HepG2 (cell line): Measurements from ENCODE around the gene CAMSAP3. TPM values are rescaled to one million over a fixed set of nuclear protein-coding genes. Genes with fewer than 3 reads are reported as not detected.

ENCODE experiments used
- ADNP ChIP-seq: sonication (generic); formaldehyde crosslinking; IDR thresholded peaks from 2 replicates; pipeline ENCODE4 v1.4.0; 2020; ENCODE audit warnings: missing genetic modification reagents
- ASH2L ChIP-seq: fragments of 300-600, 200-600 bp; sonication (generic); IDR thresholded peaks from 2 replicates; pipeline ENCODE4 v1.7.0; 2017; ENCODE audit warnings: low read depth, mild to moderate bottlenecking, moderate library complexity, mixed read lengths, low read length; ENCODE audit not compliant: insufficient read length
- CREB1 ChIP-seq, 2 experiments: fragments of 450-650 bp in 1 of 2; IDR thresholded peaks; 2 replicates each; pipeline ENCODE4 v1.6.1; 2016 to 2017; ENCODE audit warnings: control low read depth in 1 of 2, mild to moderate bottlenecking in 1 of 2, missing compliant biosample characterization in 1 of 2, missing genetic modification characterization in 1 of 2
- HMG20B ChIP-seq: conservative IDR thresholded peaks from 2 replicates; pipeline ENCODE4 v1.6.1; 2016; ENCODE audit warnings: missing genetic modification reagents, missing compliant biosample characterization
- KLF6 ChIP-seq: IDR thresholded peaks from 2 replicates; pipeline ENCODE4 v1.8.0; 2016; ENCODE audit warnings: missing biosample characterization, missing genetic modification reagents
- MTF2 ChIP-seq: sonication (generic); formaldehyde crosslinking; IDR thresholded peaks from 2 replicates; pipeline ENCODE4 v1.5.0; 2020; ENCODE audit warnings: missing genetic modification reagents, borderline replicate concordance
- NFKBIZ ChIP-seq: IDR thresholded peaks from 2 replicates; pipeline ENCODE4 v1.6.1; 2018; ENCODE audit warnings: missing genetic modification reagents, missing compliant biosample characterization
- RFX1 ChIP-seq: fragments of 450-650 bp; IDR thresholded peaks from 2 replicates; pipeline ENCODE4 v1.6.1; 2017
- STAT5B ChIP-seq: sonication (generic); formaldehyde crosslinking; IDR thresholded peaks from 2 replicates; pipeline ENCODE4 v1.4.0; 2020; ENCODE audit warnings: missing genetic modification reagents
- ZNF24 ChIP-seq: fragments of 450-650 bp; IDR thresholded peaks from 2 replicates; pipeline ENCODE4 v1.6.1; 2017; ENCODE audit warnings: antibody characterized with exemption, mild to moderate bottlenecking
- polyA plus RNA-seq, 8 experiments: library from polyadenylated mRNA; depleted of rRNA in 3 of 8; stranded (reverse) in 7 of 8; unstranded in 1 of 8; fragments of >200 nt; fragmentation: Illumina TruSeq in 4 of 8; extraction: Trizol in 4 of 8; gene quantifications; 2 replicates each; pipeline versions ENCODE4 v1.2.1 to v1.2.3, GENCODE V29; 2011 to 2016; ENCODE audit warnings: low read depth in 4 of 8, missing spikeins in 1 of 8, mixed read lengths in 1 of 8; ENCODE audit not compliant: insufficient read depth in 1 of 8
- total RNA-seq, 5 experiments: library from RNA; depleted of rRNA; stranded (reverse); fragments of >200 nt; fragmentation: Illumina TruSeq; extraction: Trizol; gene quantifications; 2 replicates each; pipeline ENCODE4 v1.2.3, GENCODE V29; 2016; ENCODE audit warnings: low read depth in 1 of 5
- TF ChIP-seq, protein P1 (sequence below): sonication (generic); formaldehyde crosslinking; IDR thresholded peaks from 2 replicates; pipeline ENCODE4 v1.9.0; 2021; ENCODE audit warnings: mild to moderate bottlenecking, missing genetic modification reagents
- TF ChIP-seq, protein P2 (sequence below): IDR thresholded peaks from 2 replicates; pipeline ENCODE4 v1.6.1; 2012; ENCODE audit warnings: low read length, improper control_type of control experiment
- TF ChIP-seq, protein P3 (sequence below): sonication (generic); formaldehyde crosslinking; IDR thresholded peaks from 2 replicates; pipeline ENCODE4 v1.5.0; 2020; ENCODE audit warnings: mild to moderate bottlenecking, missing genetic modification reagents
- TF ChIP-seq, protein P4 (sequence below): sonication (generic); formaldehyde crosslinking; conservative IDR thresholded peaks from 2 replicates; pipeline ENCODE4 v1.4.0; 2020; ENCODE audit warnings: missing genetic modification reagents

Gene CAMSAP3
- total and polyA plus RNA-seq, 2 of the 13 experiments (the other 11 are each of a cell fraction or from before 2014, with no cell fraction given), result 10.8 to 11.8 TPM

DNA sequence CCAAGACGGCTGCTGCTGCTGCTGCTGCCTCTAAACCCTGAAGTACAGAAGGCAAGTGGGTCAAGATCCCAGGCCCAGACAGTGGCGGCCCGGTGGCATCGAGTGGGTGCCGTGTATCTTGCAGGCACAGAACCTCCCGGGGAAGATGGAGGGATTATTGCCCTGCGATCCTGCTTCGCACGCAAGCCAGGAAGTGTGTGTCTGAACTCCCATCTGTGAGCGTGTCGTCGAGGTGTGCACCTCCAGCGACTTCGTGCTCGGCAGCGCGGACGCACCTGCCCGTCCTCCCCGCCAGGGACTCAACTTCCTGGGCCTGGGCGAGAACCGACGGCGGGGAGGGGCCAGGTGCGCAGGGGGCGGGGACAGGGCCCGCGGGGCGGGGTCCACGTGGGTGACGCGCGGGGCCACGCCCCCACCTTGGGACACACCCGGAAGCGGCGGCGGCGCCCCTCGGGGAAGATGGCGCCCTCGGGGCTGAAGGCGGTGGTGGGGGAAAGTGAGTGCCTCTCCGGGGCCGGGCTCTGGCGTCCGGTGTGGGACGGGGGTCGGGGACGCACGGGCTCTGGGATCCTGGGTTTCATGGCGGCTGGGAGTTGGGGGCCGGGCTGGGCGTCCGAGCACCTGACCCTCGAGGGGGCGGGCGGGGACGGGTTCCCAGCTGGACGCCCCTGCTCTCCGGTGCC, 41.2 kb downstream of the CAMSAP3 start, which contains the start of gene STXBP2 (continued):
- TF ChIP-seq, protein P1, sequence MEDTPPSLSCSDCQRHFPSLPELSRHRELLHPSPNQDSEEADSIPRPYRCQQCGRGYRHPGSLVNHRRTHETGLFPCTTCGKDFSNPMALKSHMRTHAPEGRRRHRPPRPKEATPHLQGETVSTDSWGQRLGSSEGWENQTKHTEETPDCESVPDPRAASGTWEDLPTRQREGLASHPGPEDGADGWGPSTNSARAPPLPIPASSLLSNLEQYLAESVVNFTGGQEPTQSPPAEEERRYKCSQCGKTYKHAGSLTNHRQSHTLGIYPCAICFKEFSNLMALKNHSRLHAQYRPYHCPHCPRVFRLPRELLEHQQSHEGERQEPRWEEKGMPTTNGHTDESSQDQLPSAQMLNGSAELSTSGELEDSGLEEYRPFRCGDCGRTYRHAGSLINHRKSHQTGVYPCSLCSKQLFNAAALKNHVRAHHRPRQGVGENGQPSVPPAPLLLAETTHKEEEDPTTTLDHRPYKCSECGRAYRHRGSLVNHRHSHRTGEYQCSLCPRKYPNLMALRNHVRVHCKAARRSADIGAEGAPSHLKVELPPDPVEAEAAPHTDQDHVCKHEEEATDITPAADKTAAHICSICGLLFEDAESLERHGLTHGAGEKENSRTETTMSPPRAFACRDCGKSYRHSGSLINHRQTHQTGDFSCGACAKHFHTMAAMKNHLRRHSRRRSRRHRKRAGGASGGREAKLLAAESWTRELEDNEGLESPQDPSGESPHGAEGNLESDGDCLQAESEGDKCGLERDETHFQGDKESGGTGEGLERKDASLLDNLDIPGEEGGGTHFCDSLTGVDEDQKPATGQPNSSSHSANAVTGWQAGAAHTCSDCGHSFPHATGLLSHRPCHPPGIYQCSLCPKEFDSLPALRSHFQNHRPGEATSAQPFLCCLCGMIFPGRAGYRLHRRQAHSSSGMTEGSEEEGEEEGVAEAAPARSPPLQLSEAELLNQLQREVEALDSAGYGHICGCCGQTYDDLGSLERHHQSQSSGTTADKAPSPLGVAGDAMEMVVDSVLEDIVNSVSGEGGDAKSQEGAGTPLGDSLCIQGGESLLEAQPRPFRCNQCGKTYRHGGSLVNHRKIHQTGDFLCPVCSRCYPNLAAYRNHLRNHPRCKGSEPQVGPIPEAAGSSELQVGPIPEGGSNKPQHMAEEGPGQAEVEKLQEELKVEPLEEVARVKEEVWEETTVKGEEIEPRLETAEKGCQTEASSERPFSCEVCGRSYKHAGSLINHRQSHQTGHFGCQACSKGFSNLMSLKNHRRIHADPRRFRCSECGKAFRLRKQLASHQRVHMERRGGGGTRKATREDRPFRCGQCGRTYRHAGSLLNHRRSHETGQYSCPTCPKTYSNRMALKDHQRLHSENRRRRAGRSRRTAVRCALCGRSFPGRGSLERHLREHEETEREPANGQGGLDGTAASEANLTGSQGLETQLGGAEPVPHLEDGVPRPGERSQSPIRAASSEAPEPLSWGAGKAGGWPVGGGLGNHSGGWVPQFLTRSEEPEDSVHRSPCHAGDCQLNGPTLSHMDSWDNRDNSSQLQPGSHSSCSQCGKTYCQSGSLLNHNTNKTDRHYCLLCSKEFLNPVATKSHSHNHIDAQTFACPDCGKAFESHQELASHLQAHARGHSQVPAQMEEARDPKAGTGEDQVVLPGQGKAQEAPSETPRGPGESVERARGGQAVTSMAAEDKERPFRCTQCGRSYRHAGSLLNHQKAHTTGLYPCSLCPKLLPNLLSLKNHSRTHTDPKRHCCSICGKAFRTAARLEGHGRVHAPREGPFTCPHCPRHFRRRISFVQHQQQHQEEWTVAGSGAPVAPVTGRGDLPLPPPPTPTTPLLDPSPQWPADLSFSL, result no peak
- no peak for TF ChIP-seq ZNF24
- TF ChIP-seq HMG20B (CRISPR knock-in tag), result no peak
- TF ChIP-seq MTF2 (CRISPR knock-in tag), result no peak
- no peak for TF ChIP-seq ADNP
- no peak for TF ChIP-seq STAT5B (CRISPR knock-in tag)
- no peak for TF ChIP-seq KLF6 (CRISPR knock-in tag)
- TF ChIP-seq, protein P2, sequence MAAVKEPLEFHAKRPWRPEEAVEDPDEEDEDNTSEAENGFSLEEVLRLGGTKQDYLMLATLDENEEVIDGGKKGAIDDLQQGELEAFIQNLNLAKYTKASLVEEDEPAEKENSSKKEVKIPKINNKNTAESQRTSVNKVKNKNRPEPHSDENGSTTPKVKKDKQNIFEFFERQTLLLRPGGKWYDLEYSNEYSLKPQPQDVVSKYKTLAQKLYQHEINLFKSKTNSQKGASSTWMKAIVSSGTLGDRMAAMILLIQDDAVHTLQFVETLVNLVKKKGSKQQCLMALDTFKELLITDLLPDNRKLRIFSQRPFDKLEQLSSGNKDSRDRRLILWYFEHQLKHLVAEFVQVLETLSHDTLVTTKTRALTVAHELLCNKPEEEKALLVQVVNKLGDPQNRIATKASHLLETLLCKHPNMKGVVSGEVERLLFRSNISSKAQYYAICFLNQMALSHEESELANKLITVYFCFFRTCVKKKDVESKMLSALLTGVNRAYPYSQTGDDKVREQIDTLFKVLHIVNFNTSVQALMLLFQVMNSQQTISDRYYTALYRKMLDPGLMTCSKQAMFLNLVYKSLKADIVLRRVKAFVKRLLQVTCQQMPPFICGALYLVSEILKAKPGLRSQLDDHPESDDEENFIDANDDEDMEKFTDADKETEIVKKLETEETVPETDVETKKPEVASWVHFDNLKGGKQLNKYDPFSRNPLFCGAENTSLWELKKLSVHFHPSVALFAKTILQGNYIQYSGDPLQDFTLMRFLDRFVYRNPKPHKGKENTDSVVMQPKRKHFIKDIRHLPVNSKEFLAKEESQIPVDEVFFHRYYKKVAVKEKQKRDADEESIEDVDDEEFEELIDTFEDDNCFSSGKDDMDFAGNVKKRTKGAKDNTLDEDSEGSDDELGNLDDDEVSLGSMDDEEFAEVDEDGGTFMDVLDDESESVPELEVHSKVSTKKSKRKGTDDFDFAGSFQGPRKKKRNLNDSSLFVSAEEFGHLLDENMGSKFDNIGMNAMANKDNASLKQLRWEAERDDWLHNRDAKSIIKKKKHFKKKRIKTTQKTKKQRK, result no peak
- no peak for TF ChIP-seq NFKBIZ (CRISPR knock-in tag)
- TF ChIP-seq RFX1, result no peak
- peak; percentile 53 for TF ChIP-seq CREB1 (IDR thresholded peaks at IDR 0.05)
- no peak for TF ChIP-seq CREB1 (CRISPR knock-in tag; IDR thresholded peaks at IDR 0.05)
- TF ChIP-seq, protein P3, sequence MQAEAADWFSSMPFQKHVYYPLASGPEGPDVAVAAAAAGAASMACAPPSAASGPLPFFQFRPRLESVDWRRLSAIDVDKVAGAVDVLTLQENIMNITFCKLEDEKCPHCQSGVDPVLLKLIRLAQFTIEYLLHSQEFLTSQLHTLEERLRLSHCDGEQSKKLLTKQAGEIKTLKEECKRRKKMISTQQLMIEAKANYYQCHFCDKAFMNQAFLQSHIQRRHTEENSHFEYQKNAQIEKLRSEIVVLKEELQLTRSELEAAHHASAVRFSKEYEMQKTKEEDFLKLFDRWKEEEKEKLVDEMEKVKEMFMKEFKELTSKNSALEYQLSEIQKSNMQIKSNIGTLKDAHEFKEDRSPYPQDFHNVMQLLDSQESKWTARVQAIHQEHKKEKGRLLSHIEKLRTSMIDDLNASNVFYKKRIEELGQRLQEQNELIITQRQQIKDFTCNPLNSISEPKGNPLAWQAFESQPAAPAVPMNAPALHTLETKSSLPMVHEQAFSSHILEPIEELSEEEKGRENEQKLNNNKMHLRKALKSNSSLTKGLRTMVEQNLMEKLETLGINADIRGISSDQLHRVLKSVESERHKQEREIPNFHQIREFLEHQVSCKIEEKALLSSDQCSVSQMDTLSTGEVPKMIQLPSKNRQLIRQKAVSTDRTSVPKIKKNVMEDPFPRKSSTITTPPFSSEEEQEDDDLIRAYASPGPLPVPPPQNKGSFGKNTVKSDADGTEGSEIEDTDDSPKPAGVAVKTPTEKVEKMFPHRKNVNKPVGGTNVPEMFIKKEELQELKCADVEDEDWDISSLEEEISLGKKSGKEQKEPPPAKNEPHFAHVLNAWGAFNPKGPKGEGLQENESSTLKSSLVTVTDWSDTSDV (CRISPR knock-in tag), result no peak
- TF ChIP-seq, protein P4, sequence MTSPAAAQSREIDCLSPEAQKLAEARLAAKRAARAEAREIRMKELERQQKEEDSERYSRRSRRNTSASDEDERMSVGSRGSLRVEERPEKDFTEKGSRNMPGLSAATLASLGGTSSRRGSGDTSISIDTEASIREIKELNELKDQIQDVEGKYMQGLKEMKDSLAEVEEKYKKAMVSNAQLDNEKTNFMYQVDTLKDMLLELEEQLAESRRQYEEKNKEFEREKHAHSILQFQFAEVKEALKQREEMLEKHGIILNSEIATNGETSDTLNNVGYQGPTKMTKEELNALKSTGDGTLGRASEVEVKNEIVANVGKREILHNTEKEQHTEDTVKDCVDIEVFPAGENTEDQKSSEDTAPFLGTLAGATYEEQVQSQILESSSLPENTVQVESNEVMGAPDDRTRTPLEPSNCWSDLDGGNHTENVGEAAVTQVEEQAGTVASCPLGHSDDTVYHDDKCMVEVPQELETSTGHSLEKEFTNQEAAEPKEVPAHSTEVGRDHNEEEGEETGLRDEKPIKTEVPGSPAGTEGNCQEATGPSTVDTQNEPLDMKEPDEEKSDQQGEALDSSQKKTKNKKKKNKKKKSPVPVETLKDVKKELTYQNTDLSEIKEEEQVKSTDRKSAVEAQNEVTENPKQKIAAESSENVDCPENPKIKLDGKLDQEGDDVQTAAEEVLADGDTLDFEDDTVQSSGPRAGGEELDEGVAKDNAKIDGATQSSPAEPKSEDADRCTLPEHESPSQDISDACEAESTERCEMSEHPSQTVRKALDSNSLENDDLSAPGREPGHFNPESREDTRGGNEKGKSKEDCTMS (CRISPR knock-in tag), result no peak
- TF ChIP-seq ASH2L, result no peak
